NCI-H2227 (cell line): ENCODE data around the gene RAB6B.

ENCODE experiments used
- DNase-seq: peaks from one replicate; lab custom pipeline; 2025; ENCODE audit not compliant: unreplicated experiment; lab: John Stamatoyannopoulos, UW

RAB6B gene

DNA sequence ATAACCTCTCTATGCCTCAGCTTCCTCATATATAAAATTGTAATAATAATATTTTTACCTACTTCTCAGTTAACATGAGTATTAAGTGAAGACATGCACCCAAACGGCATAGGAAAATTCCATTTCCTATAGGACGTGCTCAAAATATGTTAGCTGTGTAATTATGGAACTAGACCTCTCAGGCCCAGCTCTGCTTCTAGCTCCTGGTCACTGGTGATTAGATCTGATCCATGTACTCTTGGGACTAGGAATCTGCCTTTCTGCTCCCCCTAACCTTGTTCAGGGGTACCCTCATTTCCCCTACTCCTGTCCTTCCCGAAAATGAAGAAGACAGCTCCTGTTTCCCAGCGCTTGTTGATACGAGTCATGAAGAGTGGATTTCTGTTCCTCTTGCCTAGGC, 119.8 kb downstream of the RAB6B start:
- no peak for DNase-seq

DNA sequence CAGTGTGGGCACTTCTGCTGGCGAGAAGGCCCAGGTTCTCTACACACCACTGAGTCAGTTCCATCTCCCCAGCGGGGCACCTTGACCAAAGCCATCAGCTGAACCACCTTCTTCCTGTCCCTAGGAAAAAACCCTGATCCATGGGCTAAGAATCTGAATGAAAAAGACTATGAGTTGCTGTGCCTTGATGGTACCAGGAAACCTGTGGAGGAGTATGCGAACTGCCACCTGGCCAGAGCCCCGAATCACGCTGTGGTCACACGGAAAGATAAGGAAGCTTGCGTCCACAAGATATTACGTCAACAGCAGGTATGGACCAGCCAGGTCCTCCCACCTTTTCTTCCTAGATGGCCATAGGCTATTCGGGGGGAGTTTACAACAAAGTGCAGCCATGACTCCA, 120.4 kb downstream of the RAB6B start:
- DNase-seq, result no peak
